ENCODE measurements around the gene IBA57.
A peak's percentile ranks its signal among the peaks of the same experiment; 100 is the strongest.

The IBA57 gene

DNA sequence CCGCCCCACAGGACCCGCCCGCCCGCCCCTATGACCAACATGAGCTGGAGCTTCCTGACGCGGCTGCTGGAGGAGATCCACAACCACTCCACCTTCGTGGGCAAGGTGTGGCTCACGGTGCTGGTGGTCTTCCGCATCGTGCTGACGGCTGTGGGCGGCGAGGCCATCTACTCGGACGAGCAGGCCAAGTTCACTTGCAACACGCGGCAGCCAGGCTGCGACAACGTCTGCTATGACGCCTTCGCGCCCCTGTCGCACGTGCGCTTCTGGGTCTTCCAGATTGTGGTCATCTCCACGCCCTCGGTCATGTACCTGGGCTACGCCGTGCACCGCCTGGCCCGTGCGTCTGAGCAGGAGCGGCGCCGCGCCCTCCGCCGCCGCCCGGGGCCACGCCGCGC is 7.9 kb upstream of the IBA57 start:
- DNase-seq, result no peak

DNA sequence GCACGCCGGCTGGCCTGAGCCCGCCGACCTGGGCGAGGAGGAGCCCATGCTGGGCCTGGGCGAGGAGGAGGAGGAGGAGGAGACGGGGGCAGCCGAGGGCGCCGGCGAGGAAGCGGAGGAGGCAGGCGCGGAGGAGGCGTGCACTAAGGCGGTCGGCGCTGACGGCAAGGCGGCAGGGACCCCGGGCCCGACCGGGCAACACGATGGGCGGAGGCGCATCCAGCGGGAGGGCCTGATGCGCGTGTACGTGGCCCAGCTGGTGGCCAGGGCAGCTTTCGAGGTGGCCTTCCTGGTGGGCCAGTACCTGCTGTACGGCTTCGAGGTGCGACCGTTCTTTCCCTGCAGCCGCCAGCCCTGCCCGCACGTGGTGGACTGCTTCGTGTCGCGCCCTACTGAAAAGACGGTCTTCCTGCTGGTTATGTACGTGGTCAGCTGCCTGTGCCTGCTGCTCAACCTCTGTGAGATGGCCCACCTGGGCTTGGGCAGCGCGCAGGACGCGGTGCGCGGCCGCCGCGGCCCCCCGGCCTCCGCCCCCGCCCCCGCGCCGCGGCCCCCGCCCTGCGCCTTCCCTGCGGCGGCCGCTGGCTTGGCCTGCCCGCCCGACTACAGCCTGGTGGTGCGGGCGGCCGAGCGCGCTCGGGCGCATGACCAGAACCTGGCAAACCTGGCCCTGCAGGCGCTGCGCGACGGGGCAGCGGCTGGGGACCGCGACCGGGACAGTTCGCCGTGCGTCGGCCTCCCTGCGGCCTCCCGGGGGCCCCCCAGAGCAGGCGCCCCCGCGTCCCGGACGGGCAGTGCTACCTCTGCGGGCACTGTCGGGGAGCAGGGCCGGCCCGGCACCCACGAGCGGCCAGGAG is 7.2 kb upstream of the IBA57 start:
- no peak for DNase-seq

DNA sequence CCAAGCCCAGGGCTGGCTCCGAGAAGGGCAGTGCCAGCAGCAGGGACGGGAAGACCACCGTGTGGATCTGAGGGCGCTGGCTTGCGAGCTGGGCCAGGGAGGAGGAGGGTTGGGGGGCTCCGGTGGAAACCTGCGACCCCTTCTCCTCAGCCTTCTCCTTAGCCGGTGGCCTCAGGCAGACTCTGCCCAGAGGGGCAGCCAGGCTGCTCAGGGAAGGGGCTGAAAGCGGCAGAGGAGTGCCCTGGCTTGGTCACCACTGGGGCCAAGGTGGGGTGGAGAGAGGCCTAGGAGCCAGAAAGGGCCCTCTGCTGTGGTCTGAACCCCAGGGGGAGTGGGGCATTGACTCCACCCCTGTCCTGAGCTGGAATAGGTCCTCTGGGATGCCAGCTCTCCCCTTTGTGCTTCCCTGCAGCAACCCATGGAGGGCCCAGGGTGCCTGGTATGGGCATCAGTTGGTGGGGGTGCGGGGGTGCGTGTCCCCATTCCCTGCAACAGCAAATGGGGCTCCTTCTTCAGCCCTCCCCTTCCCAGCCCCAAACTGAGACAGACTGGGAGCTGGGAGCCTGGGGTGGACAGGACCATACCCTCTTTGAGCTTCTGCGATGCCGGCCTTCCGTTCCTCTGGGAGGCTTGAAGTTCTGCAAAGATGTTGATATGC is 6.5 kb upstream of the IBA57 start:
- DNase-seq, result no peak

DNA sequence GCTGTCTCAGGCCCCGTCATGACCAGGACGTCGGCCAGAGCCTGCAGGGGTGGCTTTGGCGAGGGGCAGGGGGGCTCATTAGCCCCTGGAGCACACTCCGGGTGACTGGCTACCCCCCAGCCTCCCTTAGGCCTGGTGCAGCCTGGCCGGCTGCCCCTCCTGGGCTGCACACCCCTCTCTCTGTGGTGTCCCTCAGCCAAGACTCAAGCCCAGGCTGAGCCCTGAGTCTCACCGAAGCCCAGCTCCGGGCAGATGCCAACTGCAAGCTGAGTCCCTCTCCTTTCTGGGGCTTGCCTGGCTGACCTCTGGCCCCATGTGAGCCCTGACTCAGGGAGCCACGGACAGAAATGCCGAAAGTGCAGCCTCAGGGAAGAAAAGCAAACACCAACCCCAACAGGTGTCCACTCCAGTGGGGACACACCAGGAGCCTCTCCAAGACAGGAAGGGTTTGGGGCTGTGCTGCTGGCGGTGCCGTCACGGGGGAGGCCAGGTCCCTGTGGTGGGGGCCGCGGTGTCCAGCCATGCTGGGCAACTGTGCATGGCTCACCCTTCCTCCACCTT is 5.3 kb upstream of the IBA57 start:
- DNase-seq, result no peak

DNA sequence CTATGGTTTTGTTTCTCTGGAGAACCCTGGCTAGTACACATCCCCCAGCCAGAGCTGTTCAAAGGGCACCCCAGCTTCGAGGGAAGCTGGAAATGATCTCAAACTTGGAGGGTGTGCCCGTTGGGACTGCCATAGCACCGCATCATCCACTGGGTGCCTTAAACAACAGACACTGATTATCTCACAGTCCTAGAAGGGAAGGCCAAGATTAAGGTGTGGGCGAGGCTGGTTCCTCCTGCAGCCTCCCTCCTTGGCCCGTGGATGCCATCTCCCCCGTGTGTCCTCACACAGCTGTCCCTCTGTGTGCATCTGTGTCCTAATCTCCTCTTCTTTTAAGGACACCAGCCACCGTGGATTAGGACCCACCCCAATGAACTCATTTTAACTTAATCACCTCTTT is 4.2 kb upstream of the IBA57 start:
- DNase-seq, result no peak

DNA sequence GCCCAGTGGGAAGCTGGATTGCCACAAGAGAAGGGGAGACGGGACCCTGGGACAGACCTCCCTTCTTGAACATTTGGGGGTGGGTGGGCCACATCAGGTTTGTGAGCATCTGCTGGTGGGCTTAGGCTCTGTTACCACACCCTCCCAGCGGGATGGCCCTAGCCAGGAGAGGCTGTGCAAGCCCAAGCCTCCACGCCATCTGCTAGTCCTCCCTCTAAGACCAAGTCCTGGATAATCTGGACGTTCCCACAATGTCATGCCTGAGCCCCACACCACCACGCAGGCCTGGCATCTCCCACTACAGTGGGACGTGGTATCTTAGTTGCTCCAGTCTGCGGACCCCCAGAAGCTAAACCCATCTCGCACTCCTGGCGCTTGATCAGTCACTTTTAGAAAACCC is 3.7 kb upstream of the IBA57 start:
- no peak for DNase-seq

DNA sequence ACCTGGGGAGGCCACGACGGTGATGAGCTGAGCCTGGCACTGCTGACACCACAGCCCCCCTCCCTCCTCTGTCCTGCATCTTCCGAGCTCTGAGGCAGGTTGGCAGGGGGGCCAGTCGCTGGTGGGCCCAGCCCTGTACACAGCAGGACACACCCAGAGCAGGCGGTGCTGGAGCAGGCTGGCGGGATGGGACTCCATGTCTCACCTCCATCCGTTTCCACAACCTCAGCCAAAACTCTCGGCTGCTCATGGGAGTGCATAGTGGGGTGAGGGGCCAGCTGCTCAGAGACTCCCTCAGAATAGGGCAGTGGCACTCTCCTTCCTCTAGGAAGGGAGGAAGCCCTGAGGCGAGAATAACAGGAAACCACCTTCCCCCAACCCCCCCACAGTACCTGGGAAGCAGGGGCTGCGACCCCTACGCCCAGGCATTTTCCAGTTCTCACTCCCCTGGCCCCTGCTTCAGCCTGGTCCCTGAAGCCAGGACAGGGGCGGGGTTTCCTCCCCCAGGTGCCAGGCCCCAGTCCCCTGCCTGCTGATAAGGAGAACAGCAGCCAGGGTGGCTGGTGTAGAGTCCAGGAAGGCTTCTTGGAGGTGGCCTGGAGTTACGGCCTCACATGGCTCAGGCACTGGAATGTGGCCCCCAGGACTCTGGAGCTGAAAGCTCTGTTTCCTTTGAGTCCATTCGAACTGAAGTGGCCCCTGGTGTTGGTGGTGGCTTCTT is 3.2 kb upstream of the IBA57 start:
- DNase-seq, result no peak

DNA sequence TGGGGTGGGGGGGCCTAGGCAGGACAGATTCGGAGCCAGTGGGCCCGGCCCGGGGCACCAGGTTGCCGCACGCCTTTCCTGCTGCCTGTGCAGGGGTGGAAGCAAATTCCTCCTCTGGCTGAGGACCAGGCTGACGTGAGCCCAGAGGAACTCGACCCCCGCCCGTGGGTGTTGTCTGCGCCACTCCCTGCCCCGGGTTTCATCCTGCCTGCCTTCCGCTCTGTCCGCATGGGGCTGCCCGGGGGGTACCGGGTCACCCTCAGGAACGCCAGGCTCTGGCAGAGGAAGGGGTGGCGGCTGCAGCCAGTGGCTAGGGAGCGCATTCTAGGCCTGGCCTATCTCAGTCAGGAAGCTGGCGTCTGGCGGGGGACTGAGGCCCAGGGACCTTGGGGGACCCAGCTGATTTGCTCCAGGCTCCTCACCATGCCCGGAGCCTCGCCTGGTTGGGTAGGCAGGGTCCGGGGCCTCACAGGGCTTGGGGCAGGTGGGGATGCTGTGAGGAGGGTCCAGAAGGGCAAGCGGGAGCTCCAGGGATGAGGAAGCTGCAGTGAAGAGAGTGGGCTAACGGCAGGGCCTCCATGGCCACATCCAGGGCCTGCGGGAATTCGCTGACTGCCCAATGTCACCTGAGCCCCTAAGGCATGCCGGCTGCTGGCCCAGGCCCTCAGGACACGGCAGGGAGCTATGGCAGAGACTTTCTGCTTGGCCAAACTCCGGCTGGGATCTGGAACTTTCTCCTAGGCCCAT is 2.4 kb upstream of the IBA57 start:
- DNase-seq, result no peak

DNA sequence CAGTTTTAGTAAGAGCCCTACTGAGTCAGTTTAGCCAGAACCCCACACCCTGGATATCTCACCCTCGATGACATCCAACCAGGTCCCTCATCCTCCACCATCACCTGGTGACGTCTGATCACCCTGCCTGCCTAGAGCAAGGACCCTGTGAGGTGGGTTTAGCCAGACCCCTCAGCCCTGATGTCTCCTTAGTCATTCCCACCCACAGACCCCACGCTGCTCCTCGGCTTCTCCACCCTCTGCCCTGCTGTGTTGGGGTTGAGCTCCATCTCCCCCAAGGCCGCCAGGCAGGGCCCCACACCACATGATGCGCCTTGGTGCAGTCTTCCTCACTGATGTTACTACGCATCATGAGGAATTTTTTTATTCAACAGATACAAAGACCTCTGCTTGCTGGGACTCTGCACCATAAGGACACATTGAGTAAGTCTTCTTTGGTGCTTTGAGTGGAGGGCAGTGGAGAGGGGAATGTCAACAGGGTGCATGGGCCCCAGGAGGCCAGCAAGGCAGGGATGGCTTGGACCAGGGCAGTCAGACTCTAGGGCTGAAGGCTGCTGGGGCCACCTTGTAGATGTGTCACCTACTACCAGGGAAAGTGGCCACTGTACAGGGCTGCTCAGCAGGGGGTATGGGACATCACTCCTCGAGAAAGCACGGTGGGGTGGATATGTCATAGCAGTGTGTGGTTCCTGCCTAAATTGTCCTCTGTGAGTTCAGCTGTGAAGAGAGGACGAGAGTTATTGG is 1.7 kb upstream of the IBA57 start:
- no peak for DNase-seq

DNA sequence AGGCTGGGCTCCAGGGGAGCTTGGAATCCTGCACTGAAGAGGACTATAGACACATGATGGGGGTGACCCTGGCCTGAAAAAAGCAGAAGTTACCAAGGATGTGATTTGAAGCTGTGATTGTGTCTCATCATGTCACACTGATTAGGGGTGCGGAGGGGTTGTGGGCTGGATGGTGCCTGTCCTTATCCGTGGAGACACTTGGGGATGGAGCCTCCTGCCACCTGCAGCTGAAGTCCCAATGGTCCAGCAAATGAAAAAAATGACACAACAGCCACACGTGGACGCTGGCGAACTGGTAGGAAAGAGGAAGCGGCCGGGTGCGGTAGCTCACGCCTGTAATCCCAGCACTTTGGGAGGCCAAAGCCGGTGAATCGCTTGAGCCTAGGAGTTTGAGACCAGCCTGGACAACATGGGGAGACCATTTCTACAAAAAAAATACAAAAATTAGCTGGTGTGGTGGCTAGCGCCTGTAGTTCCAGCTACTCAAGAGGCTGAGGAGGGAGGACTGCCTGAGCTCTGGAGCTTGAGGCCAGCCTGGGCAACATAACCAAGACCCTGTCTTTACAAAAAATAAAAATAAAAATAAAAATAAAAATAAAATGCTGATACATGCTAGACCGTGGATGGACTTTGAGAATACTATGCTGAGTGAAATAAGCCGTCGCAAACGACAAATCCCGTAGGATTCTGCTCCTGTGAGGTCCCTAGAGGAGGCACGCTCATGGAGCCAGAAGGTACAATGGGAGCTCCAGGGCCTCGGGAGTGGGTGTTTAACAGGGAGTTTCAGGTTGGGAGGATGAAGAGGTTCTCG is 838 bp upstream of the IBA57 start:
- DNase-seq, result no peak

DNA sequence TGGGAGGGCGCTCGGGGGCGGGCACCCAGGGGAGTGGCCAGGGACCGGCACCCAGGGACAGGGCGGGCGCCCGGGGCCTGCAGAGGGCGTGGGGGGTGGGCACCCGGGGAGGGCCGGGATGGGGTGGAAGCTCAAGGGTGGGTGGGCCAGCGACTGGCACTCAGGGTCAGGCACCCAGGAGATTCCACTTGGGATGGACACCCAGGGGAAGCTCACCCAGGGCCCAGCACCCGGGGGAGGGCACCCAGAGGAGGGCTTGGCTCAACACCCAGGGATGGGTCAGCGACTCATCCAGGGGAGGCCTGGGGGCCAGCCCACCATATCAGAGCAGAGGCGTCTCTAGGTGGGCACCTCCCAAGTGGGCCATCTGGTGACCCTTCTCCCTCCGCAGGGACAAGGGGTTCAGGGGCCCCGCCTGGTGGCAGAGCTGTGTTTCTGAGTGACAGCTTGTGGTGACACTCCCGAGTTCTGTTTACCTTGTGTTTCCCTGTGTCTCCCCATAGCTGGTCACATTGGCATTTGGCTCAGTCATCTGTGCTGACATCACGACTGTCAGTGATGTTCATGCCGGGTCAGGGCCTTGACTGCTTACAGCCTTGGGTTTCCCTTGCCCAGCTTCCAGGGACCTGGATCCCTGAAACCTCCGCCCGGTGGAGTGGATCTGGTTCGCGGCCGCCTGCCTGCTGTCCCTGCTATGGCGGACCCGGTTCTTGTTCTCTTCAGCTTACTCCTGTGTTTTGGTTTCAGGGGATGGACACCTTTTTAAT is 749 bp downstream of the IBA57 start:
- DNase-seq, result peak; percentile 51

DNA sequence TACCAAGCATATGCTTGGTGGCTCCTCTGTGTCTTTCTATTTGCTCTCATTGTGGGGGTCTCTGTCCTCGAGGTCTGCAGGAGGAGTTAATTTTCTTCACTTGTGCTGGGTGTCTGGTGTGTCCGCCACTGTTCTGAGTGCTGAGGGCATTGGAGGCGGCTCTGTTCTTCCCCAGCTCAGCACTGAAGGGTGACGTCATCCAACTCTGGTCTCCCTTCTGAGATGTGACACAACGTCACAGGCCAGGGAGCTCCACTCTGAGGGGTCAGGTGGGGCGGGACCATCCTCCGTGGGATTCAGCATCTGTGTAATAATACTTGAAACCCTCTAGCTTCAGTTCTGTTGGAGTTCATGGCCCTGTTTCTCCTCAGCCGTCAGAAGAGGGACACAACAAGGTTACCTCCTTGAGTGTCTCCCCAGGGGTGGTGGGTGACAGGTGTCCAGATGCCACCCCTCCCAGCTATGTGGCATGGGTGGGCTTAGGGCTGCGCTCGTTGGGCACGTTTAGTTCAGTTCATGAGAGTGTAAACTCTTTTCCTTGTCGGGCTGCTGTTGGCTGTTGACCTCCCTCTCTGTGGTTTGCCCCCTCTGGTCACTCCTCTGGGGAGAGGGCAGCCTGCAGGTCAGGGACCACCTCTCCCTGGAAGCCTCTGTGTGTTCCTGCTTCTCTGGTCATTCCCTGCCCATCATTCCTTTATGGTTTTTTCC is 3.1 kb downstream of the IBA57 start:
- no peak for DNase-seq

DNA sequence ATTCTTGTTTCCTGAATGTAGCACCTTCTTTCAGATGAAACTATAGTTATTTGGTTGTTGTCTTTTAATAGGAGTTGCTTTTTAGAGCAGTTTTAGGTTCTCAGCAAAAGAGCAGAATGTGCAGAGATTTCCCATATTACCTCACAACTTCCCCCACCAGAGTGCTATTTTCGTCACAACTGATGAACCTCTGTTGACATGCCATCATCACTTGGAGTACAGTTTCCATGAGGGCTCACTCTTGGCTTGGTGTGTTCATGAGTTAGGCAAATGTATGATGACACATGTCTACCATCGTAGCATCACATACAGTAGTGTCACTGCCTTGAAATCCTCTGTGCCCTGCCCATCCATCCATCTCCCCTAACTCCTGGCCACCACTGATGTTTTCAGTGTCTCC is 3.7 kb downstream of the IBA57 start:
- DNase-seq, result no peak

DNA sequence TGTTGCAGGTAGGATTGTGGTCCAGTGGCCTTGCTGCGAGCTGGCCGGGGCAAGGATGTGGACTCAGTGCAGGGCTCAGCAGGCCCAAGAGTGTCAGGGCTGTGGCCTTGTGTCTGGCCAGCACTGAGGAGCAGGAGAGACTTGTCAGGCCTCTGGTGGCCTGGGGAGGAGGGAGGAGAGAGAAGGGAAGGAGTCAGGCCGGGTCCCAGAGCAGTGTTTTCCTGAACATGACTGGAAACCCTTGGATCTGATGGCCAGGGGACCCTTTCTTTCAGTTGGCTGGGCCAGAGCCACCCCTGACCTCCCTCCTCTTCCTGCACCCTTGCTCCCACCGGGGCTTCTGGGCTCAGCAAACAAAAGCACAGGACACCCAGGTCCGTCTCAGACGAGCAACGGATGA is 5.1 kb downstream of the IBA57 start:
- DNase-seq, result no peak

DNA sequence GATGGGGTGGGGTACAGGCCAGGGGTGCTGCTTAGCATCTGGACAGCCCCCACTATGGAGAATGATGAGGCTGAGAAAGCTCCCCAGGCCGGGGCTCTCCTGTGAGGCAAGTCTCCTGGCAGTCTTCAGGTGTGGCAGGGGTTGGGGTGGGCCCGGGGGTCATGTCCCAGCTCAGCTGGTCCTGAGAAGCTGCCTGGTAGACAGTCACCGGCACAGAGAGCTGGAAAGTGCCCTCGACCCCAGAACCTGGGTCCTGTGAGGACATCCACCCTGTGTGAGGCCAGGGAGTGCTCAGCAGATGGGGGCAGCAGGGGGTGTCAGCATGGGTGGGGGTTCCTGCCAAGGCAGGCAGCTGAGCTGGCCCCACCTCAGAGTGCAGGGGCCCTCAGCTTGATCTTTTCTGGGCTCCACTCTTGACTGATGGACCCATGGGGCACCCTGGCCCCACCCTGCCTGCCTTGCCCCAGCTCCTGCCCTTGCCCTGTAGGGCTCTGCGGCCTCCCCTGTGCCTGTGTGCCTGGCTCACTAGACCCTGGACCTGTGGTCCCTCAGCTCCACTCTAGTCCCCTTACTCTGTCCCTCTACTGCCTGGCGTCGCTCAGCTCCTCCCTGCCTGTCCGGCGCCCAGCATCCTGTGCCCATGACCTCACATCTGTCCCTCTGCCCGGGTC is 5.8 kb downstream of the IBA57 start:
- no peak for DNase-seq

DNA sequence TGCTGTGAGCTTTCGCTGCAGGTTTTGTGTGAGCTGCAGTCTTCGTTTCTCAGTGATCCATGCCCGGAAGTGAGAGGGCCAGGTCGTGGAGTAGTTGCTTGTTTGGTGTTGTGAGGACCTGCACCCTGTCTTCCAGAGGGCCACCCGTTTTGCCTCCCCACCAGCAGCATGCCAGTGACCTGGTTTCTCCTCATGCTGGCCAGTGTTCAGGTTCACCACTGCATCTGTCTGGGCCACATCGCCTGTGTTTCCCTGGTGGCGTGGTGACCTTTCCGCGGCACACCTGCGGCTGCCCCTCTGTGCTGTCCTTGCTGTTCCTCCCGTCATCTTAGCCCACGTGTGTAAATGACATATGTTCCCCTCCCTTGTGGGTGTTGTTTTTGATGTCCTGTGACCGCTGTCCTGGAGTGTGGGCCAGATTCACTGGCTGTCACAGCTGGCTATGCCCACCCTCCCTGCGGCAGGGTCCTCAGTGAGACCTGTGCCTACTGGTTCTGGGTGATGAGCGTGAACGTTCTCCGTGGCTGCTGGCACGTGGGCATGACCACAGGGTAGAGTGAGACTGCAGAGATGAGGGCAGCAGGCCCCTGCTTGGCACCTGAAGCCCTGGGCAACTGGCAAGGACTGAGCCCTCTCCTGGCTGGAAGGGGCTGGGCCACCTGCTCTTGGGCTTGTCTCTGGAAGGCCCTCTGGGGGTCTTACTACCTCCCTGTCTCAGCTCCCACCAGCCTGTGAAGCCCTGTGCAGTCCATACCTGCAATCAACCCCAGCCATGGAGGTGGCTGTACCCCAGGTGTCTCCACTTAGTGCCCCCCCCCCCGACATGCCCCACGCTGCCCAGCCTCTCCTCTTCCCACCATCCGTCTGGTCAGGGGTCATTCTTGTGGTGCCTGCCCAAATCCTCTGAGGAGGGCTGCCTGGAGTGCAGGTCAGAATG is 7.3 kb downstream of the IBA57 start:
- no peak for DNase-seq

DNA sequence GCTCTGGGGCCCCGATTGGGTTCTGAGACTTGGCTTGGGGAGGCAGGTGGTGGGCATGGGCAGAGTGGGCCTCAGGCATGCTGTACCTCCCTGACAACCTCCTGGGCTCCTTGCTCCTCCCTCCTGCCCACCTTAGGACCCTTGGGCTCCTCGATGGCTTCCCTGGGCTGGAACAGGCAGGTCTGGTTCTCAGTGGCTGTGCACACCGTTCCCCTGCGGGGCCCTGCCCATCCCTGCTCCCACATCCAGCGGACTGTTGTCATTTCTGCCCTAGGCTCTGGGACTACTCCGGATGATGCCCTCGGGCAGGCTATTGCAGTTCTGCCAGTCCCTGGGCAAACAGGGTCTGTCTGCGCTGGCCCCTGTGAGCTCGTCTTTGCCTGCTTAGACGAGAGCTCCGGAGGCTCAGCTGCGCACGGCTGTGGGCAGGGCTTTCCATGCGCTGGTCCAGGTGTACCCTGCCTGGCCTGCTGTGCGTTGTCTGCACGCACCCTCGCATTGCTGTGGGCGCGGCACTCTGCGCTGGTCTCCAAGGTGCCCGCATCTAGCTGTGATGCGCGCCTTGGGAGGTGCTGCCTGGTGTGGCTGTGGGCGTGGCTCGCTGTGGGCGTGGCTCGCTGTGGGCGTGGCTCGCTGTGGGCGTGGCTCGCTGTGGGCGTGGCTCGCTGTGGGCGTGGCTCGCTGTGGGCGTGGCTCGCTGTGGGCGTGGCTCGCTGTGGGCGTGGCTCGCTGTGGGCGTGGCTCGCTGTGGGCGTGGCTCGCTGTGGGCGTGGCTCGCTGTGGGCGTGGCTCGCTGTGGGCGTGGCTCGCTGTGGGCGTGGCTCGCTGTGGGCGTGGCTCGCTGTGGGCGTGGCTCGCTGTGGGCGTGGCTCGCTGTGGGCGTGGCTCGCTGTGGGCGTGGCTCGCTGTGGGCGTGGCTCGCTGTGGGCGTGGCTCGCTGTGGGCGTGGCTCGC is 8.2 kb downstream of the IBA57 start:
- peak; percentile 40 for DNase-seq
